GM20431 (cell line): ENCODE data around the gene UHMK1.

Source experiments
- in situ Hi-C: fragments of 300-500 bp; cut with MseI, MboI; formaldehyde crosslinking; loops from one replicate; pipeline ENCODE4 v1.15.0; 2020; ENCODE audit warnings: low sequenced_read_pairs; ENCODE audit not compliant: unreplicated experiment

The UHMK1 gene

DNA sequence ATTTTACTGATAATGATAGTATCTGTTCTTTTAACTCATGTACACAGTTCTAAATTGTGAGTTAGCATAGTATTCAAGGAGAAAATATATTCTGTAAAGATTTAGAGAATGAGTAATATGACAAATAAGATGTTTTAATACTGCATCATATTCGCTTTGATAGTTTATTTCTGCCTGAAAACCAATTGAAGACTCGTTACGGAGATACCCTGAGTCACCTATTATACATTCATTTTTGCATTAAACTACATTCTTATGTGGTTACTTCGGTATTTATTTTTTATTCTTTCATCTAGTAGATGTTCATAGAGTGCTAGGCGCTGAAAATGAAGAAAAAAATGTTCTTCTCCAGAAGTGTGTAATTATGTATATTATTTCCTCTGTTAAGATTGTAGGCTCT lies 5.3 kb downstream of the UHMK1 start:
- in situ Hi-C loops, result no loop called here

GRCh38 chr1:162527314-162527713 lies 29.7 kb downstream of the UHMK1 start:
- in situ Hi-C loops, result no loop called here

GRCh38 chr1:162530307-162530987 lies 32.8 kb downstream of the UHMK1 start:
- in situ Hi-C loops, result no loop called here

- in situ Hi-C loops, result no loop called here
Observed at GRCh38 chr1:162530988-162531319, 33.3 kb downstream of the UHMK1 start.

- in situ Hi-C loops, result no loop called here
Observed at GRCh38 chr1:162535501-162535900, 37.9 kb downstream of the UHMK1 start.

GRCh38 chr1:162536511-162536910 lies 38.9 kb downstream of the UHMK1 start:
- in situ Hi-C loops, result no loop called here

DNA sequence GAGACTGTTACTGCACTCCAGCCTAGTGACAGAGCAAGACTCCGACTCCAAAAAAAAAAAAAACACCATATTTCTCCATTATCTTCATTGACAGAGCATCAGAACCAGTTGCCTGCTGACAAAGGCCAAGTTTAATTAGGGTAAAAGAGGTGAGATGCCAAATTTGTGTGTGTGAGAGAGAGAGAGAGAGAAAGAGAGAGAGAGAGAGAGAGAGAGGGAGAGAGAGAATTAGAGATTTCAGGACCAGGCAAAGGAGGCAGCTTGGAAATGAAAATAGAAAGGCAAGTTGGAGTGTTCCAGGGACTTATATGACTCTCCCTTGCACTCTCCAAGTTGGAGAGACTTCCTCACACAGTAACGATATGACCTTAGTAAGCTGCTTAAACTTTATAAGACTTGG lies 39.6 kb downstream of the UHMK1 start:
- in situ Hi-C loops, result no loop called here

GRCh38 chr1:162538815-162539431 lies 41.3 kb downstream of the UHMK1 start:
- in situ Hi-C loops, result no loop called here

GRCh38 chr1:162541619-162542141 lies 44.1 kb downstream of the UHMK1 start:
- in situ Hi-C loops, result no loop called here

DNA sequence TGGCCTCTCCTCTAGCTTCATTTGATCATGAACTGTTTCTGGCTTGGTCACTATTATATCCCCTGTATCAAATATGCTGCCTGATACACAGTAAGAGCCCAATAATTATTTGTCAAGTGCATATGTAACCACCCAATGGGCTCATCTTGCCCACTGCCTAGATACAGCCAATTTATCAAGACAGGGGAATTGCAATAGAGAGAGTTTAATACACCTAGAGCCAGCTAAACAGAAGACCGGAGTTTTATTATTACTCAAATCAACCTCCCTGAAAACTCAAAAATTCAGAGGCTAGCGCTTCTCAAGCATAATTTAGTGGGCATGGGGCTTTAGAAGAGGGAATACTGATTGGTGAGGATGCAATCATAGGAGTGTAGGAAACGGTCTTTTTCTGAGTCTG lies 45.6 kb downstream of the UHMK1 start:
- in situ Hi-C loops, result no loop called here

GRCh38 chr1:162548170-162548569 lies 50.6 kb downstream of the UHMK1 start:
- in situ Hi-C loops, result no loop called here

DNA sequence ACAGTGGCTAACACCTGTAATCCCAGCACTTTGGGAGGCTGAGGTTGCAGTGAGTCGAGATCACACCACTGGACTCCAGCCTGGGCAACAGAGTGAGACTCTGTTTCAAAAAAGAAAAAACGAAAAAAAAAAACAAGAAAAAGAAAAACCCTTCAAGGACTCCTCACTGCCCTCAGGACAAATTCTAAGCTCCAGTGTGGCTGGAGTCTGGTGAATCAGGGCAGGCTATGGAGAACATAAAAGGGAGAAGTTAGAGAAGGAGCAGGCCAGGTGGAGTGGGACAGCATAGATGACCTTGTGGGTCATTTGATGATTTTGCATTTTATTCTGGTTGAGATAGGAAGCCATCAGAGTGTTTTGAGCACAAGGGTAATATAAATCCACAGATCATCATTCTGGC lies 51.4 kb downstream of the UHMK1 start:
- in situ Hi-C loops, result no loop called here

DNA sequence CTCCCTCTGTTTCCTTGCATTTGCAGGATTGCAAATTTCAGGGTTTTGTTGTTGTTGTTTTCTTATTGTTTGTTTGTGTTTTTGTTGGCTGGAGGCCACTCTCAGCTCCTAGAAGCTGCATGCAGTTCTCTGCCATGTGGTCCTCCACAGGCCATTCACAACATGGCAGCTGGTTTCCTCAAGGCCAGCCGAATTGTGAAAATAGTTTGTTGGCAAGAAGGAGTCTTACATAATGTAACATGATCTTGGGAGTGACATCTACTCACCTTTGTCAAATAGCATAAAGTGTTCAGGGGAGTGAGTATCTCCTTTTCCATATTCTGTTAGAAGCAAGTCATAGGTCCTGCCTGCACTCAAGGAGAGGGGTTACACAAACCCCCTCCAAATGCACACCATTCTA lies 53.3 kb downstream of the UHMK1 start:
- in situ Hi-C loops, result no loop called here

DNA sequence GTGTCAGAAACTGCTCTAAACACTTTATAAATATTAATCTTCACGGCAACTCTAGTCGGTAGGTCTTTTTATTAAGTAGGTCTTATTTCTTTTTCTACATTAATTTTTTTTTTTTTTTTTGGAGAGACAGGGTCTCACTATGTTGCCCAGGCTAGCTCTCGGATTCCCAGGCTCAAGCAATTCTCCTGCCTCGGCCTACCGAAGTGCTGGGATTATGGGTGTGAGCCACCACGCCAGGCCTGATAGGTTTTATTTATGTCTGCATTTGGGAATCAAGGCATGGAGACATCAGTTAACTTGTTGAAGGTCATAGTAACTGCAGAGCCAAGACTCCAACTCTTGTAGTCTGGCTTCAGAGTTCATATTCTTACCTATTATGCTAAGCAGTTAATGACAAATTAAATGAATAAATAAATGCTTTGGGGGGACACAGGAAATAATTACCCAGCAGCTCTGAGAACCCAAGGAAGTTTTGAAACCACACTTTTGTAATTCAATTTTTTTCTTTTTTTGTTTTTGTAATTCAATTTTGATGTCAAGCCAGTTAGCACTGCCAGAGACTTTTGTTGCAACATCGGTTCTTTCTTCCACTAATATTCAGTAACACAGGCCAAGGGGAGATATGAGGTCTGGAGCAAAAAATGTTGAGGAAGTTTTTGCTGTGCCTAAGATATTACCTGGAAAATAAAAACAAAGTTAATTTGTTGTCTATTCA lies 54.5 kb downstream of the UHMK1 start:
- in situ Hi-C loops, result no loop called here

DNA sequence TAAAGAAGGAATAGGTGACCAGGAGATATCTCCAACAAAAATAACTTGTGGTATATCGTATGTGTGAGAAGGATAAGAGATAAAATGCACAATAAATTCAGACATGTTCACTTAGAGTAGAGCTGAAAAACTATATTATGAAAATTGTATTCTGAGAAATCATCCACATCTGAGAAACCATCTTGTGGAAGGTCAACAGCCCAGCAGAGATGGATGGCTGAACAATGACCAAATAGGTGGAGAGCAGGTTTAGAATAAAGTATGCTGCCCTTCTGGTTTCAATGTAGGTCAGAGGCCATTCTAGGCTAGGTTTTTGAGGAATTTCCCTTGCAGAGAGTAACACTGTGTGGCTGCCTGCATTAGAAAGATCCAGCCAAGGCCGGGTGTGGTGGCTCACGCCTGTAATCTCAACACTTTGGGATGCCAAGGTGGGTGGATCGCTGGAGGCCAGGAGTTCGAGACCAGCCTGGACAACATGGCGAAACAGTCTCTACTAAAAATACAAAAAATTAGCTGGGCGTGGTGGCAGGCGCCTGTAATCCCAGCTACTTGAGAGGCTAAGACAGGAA lies 55.1 kb downstream of the UHMK1 start:
- in situ Hi-C loops, result no loop called here

- in situ Hi-C loops, result no loop called here
Observed at GRCh38 chr1:162554258-162554657, 56.6 kb downstream of the UHMK1 start.

- in situ Hi-C loops, result no loop called here
Observed at GRCh38 chr1:162557536-162557935, 59.9 kb downstream of the UHMK1 start.

DNA sequence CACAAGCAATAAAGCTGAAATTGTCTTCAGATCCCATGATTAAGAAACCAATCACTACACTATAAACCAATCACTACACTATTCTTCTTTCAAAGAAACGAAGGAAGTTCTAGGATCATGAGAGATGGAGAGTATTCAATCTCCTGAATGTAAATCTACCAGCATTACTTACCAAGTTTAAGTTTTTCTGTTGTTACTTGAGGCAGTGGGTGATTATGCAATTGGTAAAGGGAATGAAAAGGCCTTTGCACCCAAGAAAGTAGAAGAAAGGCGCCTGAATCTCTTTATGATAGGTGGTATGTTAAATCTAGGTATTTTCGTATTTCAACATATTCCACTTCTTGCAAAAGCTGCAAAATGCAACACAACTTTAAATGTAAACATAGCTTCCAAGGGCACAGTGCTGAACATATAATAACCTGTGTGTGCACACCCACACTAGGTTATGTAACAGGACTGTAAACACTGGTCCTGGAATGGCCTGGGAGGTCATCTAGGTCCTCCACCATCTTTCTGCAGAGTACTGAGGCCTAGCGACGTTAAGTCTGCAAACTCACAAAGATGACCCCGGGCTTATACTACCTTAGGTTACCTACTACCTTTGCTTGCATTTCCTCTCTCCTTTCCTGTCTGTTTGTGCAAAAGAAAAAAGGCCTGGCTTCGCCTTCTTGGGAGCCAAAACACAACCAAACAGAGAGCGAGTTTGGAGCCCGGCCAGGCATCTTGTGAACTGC lies 62.9 kb downstream of the UHMK1 start:
- in situ Hi-C loops, result no loop called here

DNA sequence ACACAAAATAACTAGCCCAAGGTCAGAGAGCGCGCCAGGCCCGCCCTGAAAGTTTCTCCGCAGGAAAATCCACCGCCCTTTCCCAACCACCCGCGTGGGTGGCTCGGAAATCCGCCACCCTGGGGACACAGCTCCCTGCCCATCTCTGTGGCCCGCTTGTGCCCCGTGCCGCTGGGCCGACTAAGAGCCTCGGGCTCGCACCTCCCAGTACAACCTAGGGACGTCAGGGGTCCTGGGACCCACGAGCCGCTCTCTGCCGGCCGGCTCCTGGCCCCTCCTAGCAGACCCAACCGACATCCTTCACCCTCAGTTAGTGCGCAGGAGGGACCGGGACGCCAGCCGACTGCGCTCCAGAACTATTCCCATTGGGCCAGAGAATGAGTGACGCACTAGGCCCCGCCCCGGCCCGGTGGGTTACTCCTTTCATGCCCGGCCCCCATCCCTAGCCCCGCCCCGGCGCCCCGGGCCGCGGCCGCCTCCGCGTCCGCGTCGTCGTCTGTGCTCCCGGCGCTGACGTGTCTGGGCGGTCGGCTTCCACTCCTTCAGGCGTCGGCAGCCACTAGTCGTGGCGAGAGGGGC lies 63.5 kb downstream of the UHMK1 start:
- in situ Hi-C loops, result no loop called here
